ENCODE results near the gene TIMP4. TPM values are rescaled to one million over a fixed set of nuclear protein-coding genes. Genes with fewer than 3 reads are reported as not detected.
A peak's percentile ranks its signal among the peaks of the same experiment; 100 is the strongest.

TIMP4 gene
- total RNA-seq, 2 donors from 2014 or later: 2.0 to 3.1 TPM

DNA sequence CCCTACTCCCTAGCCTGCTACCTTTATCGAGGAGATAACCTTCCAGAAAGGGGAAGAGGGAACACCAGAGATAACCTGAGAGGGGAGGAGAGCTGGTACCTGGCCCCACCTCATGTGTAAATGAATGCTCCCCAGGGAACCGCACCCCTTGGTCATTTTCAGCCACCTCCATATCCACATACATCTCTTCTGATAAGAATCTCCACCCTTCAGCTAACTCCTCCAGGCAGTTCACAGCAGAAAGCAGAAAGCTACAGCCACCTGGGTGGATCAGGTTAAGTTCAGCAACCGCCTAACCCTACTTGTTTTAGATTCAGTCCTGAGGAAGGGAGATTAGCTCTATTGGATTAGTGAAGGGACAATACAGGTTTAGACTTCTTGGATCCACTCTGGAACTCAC is 38.0 kb upstream of the TIMP4 start:
- Histone ChIP-seq H3K4me1 (peaks cover 12% of the 10 kb centered on the region), H3K9ac (ENCODE audit: low read depth in 2 of 2, low read length in 2 of 2) (no peak overlapping the region), H3K27me3 (no peaks in the 10 kb centered on the region), H3K36me3 (no peaks in the 10 kb centered on the region), H3K4me3 (no peak overlapping the region), H3K27ac (no peak overlapping the region), H3K9me3 (no peaks in the 10 kb centered on the region)
- intact Hi-C loops (cut with DNase I): no loop called here
- peak; percentile 70 for DNase-seq
- TF ChIP-seq, protein P1, sequence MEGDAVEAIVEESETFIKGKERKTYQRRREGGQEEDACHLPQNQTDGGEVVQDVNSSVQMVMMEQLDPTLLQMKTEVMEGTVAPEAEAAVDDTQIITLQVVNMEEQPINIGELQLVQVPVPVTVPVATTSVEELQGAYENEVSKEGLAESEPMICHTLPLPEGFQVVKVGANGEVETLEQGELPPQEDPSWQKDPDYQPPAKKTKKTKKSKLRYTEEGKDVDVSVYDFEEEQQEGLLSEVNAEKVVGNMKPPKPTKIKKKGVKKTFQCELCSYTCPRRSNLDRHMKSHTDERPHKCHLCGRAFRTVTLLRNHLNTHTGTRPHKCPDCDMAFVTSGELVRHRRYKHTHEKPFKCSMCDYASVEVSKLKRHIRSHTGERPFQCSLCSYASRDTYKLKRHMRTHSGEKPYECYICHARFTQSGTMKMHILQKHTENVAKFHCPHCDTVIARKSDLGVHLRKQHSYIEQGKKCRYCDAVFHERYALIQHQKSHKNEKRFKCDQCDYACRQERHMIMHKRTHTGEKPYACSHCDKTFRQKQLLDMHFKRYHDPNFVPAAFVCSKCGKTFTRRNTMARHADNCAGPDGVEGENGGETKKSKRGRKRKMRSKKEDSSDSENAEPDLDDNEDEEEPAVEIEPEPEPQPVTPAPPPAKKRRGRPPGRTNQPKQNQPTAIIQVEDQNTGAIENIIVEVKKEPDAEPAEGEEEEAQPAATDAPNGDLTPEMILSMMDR (IDR thresholded peaks at IDR 0.05): no peak

DNA sequence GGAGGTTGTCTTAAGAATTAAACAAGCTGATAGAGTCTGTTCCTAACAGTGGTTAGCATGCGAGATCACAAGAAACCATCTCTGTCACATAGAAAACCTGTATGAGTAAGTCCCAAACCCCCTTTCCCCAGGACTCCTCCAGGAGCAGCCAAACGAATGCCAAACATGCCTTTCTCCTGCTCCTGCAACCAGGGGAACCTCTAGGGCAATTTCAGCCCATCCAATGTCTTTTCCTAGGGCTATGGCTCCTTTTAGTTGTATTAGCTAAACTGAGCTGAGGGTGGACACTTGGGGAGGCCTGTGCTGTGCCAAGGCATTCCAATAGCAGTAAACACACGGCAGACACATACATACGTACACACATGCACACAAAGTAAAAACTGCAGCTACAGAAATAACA is 36.5 kb upstream of the TIMP4 start:
- no peak overlapping the region for H3K4me3 ChIP-seq
- H3K9ac ChIP-seq (ENCODE audit: low read depth in 2 of 2, low read length in 2 of 2): peak overlapping the region in 1 of 2 donors; percentile 37
- H3K4me1 ChIP-seq: peaks cover 12% of the 10 kb centered on the region
- no peaks in the 10 kb centered on the region for H3K9me3 ChIP-seq
- H3K36me3 ChIP-seq: no peaks in the 10 kb centered on the region
- no peak for DNase-seq
- intact Hi-C loops (cut with DNase I): no loop called here
- TF ChIP-seq, protein P1 (IDR thresholded peaks at IDR 0.05): no peak
- H3K27ac ChIP-seq: no peak overlapping the region
- H3K27me3 ChIP-seq: no peaks in the 10 kb centered on the region

DNA sequence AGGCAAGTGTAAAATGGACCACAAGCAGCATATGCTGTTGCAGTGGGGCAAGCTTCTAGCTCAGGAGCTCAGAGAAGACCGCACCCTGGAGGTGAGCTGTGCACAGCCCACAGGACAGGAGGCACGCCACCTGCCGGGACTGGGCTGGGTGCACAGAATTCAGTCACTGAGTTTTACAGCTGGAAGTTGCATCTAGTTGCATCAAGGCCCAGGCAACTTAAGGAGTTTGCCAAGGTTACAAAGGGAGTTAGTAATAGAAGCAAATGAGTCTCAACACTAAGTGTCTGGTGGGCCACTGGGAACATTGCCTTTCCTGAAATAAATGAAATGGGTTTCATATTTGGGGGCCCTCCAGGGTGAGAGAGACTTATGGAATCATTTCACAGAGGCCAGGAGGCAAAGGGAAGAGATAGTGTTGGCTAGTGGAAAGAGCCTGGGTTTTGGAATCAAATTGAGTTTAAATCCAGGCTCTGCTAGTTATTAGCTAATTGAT is 36.0 kb upstream of the TIMP4 start:
- peak; percentile 84 for DNase-seq
- Histone ChIP-seq H3K36me3 (no peaks in the 10 kb centered on the region), H3K27ac (peak overlapping the region; percentile 64), H3K4me1 (peaks cover 12% of the 10 kb centered on the region), H3K9ac (ENCODE audit: low read depth in 2 of 2, low read length in 2 of 2) (peak overlapping the region in 1 of 2 donors; percentile 37), H3K9me3 (no peaks in the 10 kb centered on the region), H3K27me3 (no peaks in the 10 kb centered on the region), H3K4me3 (no peak overlapping the region)
- TF ChIP-seq, protein P1 (IDR thresholded peaks at IDR 0.05): peak; percentile 54
- intact Hi-C loops (cut with DNase I): no loop called here

DNA sequence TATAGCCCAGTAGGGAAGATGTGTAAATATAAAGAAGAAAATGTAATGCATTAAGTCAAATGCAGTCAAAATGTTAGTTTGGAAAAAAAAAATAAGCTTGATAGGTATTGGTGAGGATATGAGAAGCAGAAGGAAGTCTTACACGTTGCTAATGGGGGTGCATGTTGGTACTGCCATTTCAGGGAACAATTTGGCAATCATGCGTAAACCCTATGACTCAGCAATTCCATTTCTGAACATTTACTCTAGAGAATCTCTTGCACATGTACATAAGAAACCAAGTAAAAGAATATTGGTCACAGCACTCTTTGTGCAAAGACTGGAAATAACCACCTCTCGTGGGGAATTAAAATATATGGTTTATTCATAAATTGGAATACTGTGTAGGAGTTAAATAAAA is 35.5 kb upstream of the TIMP4 start:
- Histone ChIP-seq H3K9ac (ENCODE audit: low read depth in 2 of 2, low read length in 2 of 2) (no peak overlapping the region), H3K27ac (peak overlapping the region; percentile 64), H3K27me3 (no peaks in the 10 kb centered on the region), H3K36me3 (no peaks in the 10 kb centered on the region), H3K9me3 (no peaks in the 10 kb centered on the region), H3K4me3 (no peak overlapping the region), H3K4me1 (peaks cover 12% of the 10 kb centered on the region)
- intact Hi-C loops (cut with DNase I): no loop called here
- TF ChIP-seq, protein P1 (IDR thresholded peaks at IDR 0.05): no peak
- no peak for DNase-seq

DNA sequence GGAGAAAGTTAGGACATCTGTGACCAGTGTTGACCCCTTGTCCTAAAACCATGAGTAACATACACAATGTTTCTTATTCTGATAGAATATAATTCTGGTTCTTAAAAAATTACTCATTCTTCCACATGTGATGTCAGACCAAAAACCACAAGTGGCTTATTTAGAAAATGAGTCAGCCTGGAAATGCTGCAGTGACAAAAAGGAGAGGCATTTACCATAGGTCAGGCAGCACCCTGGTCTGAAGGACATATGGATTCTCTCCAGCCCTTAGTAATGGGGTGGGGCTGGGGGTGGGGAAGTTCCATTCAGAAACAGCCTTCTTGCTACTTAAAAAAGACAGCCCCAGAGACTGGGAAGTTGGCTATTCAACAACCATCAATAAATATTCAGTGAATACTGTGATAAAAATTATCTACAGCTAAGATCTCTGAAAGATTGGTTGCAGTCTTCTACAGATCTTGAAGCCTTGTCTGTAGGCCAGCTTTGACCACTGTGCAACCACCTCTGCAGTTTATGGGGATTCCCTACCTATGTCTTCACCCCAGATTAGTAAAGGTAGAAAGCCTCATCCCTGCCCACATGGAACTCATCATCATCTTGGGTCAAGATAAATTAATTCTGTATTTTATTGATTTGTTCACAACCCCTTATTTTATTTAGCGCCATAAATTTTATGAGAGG is 34.9 kb upstream of the TIMP4 start:
- no peak overlapping the region for H3K9ac ChIP-seq (ENCODE audit: low read depth in 2 of 2, low read length in 2 of 2)
- H3K9me3 ChIP-seq: no peaks in the 10 kb centered on the region
- no peaks in the 10 kb centered on the region for H3K27me3 ChIP-seq
- peak; percentile 83 for DNase-seq
- intact Hi-C loops (cut with DNase I): no loop called here
- H3K4me1 ChIP-seq: peaks cover 12% of the 10 kb centered on the region
- H3K27ac ChIP-seq: peak overlapping the region; percentile 64
- TF ChIP-seq, protein P1 (IDR thresholded peaks at IDR 0.05): no peak
- H3K36me3 ChIP-seq: no peaks in the 10 kb centered on the region
- no peak overlapping the region for H3K4me3 ChIP-seq
